HG03045 (cell line): Measurements from ENCODE around the gene RUFY2.
"Not testable (repeated sequence)": the region's sequence is repeated elsewhere in the genome, so short reads cannot be mapped to it uniquely, and the experiment has no call there.

Experiments
- ATAC-seq: cut with Tn5 transposase; IDR thresholded peaks from one replicate; pipeline ENCODE4 v1.9.1; 2021; ENCODE audit warnings: mild to moderate bottlenecking, moderate library complexity; ENCODE audit not compliant: unreplicated experiment

The RUFY2 gene

GRCh38 chr10:68327889-68328786 is 78.9 kb downstream of the RUFY2 start:
- no peak for ATAC-seq

- not testable (repeated sequence) for ATAC-seq
Observed at GRCh38 chr10:68324396-68324795, 82.7 kb downstream of the RUFY2 start.

- ATAC-seq = no peak
Observed at GRCh38 chr10:68318331-68319059, 88.6 kb downstream of the RUFY2 start.

- no peak for ATAC-seq
Observed at GRCh38 chr10:68315582-68315981, 91.5 kb downstream of the RUFY2 start.

- ATAC-seq = not testable (repeated sequence)
Observed at GRCh38 chr10:68314930-68315329, 92.1 kb downstream of the RUFY2 start.

- no peak for ATAC-seq
Observed at GRCh38 chr10:68310531-68310930, 96.5 kb downstream of the RUFY2 start.

GRCh38 chr10:68305854-68306253 is 101.2 kb downstream of the RUFY2 start:
- ATAC-seq = no peak

- ATAC-seq = no peak
Observed at GRCh38 chr10:68303849-68304412, 103.1 kb downstream of the RUFY2 start.

GRCh38 chr10:68302871-68303270 is 104.2 kb downstream of the RUFY2 start:
- no peak for ATAC-seq

GRCh38 chr10:68302503-68302823 is 104.6 kb downstream of the RUFY2 start:
- no peak for ATAC-seq

GRCh38 chr10:68301790-68302502 is 105.1 kb downstream of the RUFY2 start:
- peak; percentile 47 for ATAC-seq

GRCh38 chr10:68301301-68301700 is 105.8 kb downstream of the RUFY2 start:
- ATAC-seq = no peak

GRCh38 chr10:68296843-68297663 is 110.0 kb downstream of the RUFY2 start:
- ATAC-seq = no peak
